Measurements from ENCODE around the gene TRAF7.

DNA sequence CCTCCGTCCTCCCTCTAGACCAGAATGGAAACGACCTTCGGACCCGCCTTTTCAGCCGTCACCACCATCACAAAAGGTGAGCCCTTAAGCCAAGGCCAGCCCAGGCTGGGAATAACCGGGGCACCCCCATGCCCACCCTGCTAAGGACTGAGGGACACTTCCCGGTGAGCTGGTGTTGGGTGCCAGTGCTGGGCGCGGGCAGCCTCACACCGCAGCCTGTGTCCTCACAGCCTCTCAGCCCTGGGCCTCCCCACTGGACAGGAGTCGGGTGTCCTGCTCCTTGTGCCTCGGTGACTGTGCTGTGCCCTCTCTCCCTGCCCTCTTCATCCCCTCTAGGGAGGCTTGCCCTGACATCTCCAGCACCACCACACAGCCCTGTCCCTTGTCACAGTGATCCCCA is 10.3 kb downstream of the TRAF7 start:
- TF ChIP-seq, protein P1, sequence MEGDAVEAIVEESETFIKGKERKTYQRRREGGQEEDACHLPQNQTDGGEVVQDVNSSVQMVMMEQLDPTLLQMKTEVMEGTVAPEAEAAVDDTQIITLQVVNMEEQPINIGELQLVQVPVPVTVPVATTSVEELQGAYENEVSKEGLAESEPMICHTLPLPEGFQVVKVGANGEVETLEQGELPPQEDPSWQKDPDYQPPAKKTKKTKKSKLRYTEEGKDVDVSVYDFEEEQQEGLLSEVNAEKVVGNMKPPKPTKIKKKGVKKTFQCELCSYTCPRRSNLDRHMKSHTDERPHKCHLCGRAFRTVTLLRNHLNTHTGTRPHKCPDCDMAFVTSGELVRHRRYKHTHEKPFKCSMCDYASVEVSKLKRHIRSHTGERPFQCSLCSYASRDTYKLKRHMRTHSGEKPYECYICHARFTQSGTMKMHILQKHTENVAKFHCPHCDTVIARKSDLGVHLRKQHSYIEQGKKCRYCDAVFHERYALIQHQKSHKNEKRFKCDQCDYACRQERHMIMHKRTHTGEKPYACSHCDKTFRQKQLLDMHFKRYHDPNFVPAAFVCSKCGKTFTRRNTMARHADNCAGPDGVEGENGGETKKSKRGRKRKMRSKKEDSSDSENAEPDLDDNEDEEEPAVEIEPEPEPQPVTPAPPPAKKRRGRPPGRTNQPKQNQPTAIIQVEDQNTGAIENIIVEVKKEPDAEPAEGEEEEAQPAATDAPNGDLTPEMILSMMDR (conservative IDR thresholded peaks at IDR 0.05 in 1 of 2, IDR thresholded peaks at IDR 0.05 in 1 of 2; ENCODE audit: extremely low read depth in 1 of 2, insufficient read depth in 1 of 2, low read depth in 1 of 2, low read length in 2 of 2): no peak
- TF ChIP-seq EZH2 (IDR thresholded peaks at IDR 0.05; ENCODE audit: borderline replicate concordance, low read length): no peak

Measured in mammary epithelial cell (primary cell).